Measurements from ENCODE around the gene GPSM1.

GPSM1 gene

DNA sequence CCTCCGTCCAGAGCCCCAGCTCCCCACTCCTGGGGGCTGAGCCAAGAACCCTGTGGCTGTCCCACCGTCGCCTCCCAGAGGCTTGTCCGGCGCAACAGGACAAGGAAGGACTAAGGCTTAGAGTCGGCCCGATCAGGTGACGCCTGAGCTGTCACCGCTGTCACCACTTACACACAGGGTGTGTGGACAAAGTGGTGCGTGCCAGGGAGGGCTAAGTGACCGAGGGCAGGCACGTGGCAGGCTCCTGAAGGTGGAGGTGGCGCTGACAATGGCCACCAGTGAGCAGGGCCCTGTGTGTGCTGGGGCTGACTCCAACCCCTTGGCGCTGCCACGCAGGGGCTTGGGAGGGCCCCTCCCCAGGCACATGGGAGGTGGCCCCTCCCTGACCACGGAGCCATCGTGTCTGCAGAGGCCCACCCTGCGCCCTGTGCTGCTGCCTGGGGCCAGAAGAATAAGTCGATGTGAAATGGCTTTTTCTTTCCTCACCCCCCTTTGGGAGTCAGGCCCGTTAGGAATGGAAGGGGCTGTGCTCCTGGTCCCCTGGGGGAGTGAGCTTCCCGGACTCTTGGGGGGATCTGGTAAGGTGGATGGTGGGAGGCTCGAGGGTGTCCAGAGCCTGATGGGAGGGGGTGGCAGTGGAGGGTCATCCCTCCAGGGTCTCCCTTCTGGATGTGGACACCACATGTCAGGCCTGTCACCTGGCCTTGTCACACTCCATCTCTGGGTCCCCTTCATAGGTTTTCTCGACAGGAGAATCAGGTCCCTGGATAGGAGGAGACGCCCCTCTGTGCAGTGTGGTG is 2.6 kb upstream of the GPSM1 start:
- intact Hi-C loops (cut with DNase I), result no loop called here
- DNase-seq, result no peak

DNA sequence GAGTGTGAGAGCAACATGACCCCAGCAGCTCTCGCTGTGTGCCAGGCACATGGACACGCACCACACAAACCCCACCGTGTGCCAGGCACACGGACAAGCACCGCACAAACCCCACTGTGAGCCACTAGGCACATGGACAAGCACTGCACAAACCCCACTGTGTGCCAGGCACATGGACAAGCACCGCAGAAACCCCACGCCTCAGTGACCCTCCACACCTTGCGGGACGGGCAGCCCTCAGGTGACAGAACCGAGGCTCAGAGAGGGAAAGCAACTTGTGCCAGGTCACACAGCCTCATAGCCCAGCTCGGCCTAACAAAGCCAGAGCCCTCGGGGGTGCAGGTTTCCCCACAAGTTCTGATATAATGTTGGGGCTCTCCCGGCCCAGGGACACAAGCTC is 2.0 kb upstream of the GPSM1 start:
- intact Hi-C loops (cut with DNase I), result no loop called here
- DNase-seq, result no peak

DNA sequence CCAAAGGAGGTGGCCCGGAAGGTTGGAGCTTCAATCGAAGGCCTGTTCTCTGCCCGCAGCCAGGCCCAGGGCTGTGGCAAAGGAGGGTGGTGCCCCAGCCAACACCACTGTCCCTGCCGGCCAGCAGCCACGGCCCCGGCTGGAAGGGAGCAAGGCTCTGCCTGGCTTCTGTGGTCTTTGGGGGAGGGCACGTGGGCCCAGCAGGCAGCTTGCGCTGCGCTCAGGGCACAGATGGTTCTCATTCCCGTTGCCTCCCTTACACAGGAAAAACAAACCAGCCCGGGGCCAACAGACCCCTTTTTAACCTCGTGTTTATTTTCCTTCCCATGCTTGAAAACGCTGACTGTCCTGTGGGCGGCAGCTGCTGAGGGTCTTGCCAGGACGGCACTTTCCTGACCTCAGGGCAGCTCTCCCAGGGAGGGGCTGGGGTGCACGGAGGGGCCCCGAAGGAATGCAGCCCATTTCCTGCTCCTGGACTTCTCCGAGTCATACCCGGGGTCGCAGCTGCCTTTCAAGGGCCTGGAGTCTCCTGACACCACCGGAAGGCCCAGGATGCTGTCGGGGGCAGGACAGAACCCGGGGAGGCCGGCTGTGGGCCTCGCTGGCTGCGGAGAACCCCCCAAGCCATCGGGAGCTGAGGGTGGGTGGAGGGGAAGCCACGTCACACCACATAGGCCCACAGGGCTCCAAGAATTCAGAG is 1.1 kb upstream of the GPSM1 start:
- DNase-seq, result peak in 23 of 42 donors; percentile 20 to 70 (median 39)
- intact Hi-C loops (cut with DNase I), result no loop called here

DNA sequence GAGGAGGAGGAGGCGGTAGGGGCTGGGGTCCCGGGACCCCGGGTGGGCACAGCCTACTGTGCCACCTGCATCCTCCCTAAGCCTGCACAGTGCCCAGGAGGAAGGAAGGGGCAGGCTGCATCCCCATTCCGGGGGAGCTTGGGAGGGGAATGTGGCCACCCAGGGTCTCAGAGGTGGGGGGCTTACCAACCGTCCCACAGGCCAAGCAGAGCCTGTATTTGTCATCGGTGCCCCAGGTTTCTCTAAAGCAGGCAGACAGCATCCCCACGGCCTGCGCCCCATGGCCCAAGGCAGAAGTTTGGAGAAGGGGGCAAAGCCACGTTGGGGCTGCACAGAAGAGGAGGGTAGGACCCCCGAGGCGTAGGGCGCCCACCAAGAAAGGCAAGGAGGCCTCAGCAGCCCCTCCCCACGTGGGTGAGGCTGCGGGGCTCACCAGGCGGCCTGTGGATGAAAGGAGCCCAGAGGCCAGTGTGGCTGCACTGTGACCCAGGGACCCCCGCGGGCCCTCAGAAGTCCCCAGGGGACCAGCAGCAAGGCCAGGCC is 507 bp upstream of the GPSM1 start:
- DNase-seq, result no peak
- intact Hi-C loops (cut with DNase I), result no loop called here

DNA sequence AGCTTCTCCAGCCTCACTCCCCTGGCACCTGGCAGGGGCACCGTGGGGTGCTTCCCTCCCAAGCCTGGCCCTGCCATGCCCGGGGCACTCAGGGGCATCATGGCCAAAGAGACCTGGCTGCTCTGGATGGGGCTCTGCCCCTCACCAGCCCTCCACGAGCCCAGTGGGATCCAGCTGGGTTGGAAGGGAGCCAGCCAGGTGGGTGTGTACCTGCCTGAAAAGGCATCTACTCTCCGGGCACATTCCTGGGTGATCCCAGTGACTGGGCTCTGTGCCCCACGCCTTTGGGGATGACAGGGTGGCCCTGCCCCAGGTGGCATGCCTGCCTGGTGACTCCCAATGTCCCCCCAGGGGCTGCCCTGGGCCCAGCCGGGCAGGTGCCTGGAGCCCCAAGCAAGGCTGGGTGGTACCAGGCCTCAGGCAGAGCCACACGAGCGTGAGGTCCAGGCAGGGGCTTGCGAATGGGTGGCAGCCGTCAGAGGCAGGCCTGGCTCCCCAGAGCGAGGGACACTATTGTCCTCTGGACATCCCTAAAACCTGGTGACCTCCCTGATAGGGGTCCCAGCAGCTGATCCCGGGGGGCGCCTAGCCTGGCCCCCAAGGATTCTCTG is 777 bp downstream of the GPSM1 start:
- DNase-seq, result no peak
- intact Hi-C loops (cut with DNase I), result no loop called here

DNA sequence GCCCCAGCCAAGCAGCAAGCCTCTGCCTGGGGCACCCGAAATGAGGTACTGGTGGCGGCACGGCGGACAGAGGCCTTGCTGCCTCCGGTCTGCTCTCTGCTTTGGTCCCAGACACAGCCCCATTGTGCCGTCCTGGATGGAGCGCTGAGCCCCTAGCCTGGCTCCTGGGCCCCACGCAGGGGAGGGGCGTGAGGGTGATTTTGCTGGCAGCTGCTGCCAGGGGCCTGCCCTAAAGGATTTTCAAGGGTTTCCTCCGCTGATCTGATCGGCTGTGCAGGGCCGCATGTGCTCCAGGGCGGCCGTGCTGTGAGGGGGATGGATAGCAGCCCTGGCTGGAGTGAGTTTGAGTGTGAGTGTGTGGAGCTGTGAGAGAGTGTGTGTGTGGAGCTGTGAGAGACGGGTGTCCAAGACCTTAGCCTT is 1.3 kb downstream of the GPSM1 start:
- intact Hi-C loops (cut with DNase I), result no loop called here
- peak in 40 of 42 donors; percentile 29 to 79 (median 60) for DNase-seq

DNA sequence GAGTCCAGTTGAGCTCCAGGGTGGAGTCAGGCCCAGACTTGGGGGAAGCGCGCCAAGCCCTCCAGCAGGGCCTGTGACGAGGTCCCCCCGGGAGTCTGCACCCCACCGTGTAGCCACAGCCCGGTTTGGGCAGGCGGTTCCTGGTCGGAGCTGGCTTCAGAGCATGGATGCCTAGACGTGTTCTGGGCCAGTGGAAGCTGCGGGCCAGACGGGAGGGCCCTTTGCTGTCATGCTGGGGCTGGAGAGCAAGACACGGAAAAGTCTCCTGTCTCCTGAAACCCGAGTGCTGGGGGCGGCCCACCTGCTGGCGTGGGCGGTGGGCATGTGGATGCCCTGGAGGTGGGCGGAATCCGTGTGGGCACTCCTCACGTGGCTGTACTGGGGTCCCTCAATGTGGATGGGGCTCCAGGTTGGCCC is 1.9 kb downstream of the GPSM1 start:
- intact Hi-C loops (cut with DNase I), result no loop called here
- DNase-seq, result no peak

DNA sequence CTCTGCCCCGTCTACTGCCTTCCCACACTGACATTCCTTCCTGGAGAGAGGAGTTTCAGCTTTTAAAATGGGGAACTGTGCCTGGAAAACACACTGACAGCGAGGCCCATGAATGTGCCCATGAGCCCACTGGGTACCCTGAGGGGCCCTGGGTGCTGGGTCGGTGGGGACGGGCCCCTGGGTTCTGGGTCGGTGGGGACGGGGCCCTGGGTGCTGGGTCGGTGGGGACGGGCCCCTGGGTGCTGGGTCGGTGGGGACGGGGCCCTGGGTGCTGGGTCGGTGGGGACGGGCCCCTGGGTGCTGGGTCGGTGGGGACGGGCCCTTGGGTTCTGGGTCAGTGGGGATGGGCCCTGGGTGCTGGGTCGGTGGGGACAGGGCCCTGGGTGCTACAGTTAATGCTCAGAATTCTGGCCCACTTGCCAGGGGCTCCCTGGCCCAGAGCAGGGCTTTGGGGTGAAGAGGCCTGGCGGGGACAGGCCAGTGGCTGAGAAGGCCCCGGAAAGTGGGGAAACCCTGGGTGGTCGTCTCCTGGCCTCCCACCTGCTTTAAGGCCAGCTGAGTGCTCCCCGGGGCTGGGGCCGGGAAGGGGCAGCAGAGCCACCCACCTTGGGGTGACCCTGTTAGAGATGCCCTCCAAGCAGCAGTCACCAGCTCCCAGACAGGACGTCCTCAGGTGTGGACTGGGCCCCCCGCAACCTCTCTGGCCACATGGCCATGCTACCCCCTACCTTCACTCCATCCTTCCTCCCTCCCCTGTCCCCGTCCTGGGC is 2.5 kb downstream of the GPSM1 start:
- intact Hi-C loops (cut with DNase I), result no loop called here
- DNase-seq, result no peak

DNA sequence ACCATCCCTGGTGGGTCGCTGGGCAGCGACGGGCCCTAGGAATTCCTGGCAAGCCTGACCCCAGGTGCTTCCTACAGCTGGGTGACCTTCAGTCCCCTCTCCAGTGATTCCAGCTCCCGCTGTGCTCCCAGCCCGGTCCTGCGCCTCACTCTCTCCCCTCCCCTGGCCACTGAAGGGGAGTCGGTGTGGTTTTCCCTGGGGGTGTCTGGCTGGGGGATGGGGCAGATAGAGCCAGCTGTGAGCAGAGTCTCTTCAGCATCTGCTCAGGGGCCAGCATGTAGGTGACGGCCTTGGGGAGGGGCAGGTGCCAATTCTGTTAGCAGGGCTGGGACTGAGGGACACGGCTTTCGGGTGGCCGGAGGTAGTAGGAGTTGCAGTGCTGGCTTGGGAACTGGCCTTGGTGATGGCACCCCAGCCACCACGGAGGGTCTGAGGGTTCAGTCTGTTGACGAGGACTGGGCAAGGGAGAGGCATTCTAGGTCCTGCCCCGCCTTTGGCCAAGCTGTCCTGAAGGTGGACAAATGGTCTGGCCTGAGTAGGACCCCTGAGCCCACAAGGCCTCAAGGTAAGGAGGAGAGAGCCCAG is 3.2 kb downstream of the GPSM1 start:
- DNase-seq, result no peak
- intact Hi-C loops (cut with DNase I), result no loop called here

DNA sequence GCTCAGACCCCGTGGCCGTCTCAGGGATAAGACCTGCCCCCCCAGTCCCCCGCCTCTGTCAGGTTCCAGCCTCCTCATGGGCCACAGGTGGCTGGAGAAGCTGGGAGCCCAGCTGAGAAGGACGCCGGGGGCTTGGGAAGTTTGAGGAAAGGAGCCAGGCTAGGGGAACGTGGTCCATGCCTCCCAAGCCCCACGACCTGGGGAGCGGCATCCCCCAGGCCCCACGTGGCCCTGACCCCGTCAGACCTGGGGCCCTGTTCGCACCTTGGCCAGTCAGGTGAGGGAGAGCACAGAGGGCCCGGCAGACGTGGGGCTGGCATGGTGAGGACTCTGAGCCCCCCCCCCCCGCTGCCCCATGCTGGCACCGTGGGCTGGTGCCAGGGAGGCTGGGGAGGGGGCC is 3.7 kb downstream of the GPSM1 start:
- intact Hi-C loops (cut with DNase I), result no loop called here
- no peak for DNase-seq

DNA sequence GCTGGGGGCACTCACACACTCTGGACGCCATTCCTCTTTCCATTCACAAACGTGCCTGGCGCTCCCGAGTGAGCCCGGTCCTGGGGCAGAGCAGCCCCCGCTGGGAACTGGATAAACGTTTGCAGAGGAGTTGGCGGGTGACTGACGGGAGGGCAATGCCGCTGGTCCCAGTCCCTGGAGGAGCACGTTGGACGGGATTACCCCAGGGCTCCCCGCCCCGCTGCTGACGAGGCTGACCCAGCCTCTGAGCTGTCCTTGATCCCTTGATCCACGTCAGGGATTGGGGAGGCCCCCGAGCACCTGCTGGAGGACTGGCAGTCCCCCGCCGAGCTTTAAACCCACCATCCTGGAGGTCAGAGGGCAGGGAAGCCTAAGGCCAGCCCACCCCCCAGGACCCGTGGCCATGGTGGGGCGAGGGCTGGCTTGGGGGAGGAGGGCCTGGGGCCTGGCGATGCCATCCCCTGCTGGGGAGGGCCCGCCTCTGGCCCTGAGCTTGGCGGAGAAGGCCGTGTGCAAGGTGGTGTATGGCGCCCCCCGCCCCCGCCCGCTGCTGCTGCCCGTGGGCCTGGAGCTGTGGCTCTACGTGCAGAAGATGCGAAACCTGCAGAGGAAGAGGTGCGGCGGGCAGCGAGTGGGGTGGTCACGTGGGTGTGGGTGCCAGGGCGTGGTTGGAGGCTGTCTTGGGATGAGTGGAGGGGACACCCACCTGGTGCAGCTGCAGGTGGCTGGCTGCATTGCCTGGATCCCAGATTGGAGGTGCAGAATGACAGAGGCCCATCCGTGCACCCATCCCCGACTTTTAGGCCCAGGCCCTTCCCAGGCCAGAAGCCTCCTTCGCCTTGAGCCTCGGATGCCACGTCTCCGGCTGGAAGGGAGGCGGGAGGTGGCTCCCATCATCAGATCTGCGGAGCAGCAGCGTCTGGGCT is 4.5 kb downstream of the GPSM1 start:
- DNase-seq, result no peak
- intact Hi-C loops (cut with DNase I), result no loop called here

DNA sequence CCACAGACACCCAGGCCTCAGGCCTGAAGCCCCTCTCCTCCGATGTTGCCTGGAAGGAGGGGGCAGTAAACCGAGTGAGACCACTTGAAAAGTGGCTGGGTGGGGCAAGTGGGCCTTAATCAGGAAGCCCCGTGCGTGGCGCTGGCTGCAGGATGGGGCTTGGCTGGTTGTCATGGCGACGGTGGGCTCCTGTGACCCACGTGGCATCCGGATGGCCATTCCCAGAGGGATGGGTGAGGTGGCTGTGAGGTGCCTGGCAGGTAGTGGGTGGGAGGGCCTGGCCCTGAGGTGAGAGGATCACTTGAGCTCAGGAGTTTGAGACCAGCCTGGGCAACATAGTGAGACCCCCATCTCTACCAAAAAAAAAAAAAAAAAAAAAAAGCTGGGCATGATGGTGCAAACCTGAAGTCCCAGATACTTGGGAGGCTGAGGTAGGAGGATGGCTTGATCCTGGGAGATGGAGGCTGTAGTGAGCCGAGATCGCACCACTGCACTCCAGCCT is 5.2 kb downstream of the GPSM1 start:
- DNase-seq, result no peak
- intact Hi-C loops (cut with DNase I), result no loop called here

DNA sequence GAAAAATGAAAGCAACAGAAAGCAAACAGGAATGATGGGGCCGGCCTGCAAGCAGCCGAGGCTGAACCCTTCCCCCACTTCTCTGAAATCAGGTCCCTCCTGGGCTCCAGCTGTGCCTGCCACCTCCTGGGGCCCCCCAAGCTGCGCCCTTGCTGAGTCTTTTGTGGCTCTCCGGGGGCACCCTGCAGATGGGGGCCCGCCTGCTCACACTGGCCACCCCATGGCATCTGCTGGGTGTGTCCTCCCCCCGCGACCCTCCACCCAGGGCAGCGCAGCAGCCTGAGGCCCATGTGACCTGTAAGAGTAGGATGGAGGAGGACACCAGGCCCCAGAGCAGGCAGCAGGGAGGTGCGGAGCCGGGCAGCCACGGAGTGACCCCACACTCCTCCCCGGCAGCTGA is 5.7 kb downstream of the GPSM1 start:
- DNase-seq, result no peak
- intact Hi-C loops (cut with DNase I), result no loop called here

DNA sequence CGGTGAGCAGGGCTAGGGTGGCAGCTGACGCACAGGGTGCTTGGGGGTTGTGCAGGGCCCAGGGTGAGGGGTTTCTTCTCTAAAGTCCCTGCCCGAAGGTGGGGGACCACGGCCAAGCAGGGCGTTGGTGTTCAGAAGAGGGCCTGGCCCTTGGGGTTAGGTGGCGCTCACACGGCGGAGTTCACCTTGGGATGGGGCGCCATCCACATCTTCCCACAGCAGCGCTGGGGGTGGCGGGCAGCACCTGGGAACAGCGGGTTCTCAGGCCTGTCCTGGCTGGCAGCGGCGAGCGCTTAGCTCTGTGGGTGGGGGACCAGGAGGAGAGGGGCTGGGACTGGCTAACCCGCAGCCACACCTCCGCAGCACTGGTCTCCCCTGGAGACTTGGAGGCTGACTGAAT is 6.1 kb downstream of the GPSM1 start:
- no peak for DNase-seq
- intact Hi-C loops (cut with DNase I), result no loop called here

DNA sequence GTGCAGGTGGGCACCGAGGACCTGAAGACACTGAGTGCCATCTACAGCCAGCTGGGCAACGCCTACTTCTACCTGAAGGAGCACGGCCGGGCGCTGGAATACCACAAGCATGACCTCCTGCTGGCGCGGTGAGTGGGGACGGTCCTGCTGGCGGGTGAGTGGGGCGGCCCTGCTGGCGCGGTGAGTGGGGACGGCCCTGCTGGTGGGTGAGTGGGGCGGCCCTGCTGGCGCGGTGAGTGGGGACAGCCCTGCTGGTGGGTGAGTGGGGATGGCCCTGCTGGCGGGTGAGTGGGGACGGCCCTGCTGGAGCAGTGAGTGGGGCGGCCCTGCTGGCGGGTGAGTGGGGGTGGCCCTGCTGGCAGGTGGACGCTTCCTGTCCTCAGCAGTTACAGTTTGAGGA is 7.2 kb downstream of the GPSM1 start:
- no peak for DNase-seq
- intact Hi-C loops (cut with DNase I), result no loop called here

DNA sequence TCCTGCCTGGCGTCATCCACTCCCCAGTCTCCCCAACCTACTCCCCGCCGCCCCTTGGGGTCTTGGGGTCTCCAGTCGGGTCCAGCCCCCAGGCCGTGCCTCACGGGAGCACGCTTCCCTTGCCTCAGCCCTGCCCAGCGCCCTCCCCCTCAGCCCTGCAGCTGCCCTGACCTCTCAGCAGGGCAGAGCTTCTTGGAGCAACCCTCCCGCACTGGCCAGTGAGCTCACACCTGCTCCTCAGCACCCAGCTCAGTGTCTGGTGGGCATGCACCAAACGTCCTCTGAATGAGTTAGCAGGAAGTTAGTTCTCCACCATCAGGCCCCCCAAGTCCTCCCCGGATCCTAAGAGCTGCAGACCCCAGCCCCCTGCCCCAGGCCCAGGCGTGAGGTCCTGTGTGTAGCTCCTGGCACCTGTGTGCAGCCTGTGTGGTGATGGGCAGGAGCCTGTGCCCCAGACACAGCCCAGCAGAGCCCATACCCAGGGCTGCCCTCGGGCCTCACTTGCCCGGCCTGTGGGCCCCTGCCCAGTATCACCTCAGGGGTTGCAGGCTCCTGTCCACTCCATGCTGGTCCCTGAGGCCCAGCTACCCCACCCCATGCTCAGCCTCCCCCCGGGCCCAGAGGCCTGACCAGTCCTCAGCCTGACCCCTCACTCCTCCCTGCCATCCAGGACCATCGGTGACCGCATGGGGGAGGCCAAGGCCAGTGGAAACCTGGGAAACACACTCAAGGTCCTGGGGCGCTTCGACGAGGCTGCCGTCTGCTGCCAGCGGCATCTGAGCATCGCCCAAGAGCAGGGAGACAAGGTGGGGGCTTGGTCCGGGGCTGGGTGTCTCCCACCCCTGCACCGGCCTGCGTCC is 8.2 kb downstream of the GPSM1 start:
- no peak for DNase-seq
- intact Hi-C loops (cut with DNase I), result no loop called here
